ENCODE data around the gene NTN3. TPM values are rescaled to one million over a fixed set of nuclear protein-coding genes. Genes with fewer than 3 reads are reported as not detected.
A peak's percentile ranks its signal among the peaks of the same experiment; 100 is the strongest.

The NTN3 gene
- total and polyA plus RNA-seq, 2 of the 8 experiments (the other 6 are each of a cell fraction or from before 2014, with no cell fraction given), result 0.30 to 0.34 TPM

DNA sequence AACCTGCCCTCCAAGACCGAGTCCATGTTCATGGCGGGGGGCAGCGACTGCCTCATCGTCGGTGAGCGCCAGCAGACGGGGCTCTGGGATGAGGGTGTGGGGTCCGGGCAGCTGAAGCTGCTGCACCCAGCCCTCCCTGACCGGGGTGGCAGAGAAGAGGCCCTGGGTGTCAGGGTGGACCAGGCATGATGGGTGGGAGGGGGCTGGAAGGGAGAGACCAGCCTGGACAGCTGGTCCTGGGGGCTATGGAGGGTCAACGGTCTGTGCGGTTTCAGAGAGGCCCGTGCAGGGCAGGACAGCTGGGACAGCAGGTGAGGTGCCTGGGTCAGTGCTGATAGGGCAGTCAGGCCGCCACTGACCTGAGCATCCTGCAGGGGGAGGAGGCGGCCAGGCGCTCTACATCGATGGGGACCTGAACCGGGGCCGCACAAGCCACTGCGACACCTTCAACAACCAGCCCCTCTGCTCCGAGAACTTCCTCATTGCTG lies 29.4 kb downstream of the NTN3 start:
- no peak for FAIRE-seq
- no peak overlapping the region for H3K14ac ChIP-seq (ENCODE audit: insufficient read length)
- no peak overlapping the region for H2AFZ ChIP-seq (ENCODE audit: low read length)
- no peaks in the 10 kb centered on the region for H3K79me2 ChIP-seq (ENCODE audit: control insufficient read depth in 1 of 2, insufficient read depth in 2 of 2, low read length in 2 of 2)
- H3K27ac ChIP-seq (ENCODE audit: low read depth, low read length), result no peak overlapping the region
- H3K56ac ChIP-seq (replicated peaks; ENCODE audit: insufficient read length, low read depth, low read length), result no peak overlapping the region
- H3K23me2 ChIP-seq (ENCODE audit: low read depth, low read length), result no peaks in the 10 kb centered on the region
- no peak overlapping the region for H2BK5ac ChIP-seq (ENCODE audit: low read depth, low read length)
- no peak for TF ChIP-seq SRF (IDR thresholded peaks at IDR 0.05; ENCODE audit: low read depth, low read length)
- TF ChIP-seq RFX5 (IDR thresholded peaks at IDR 0.05; ENCODE audit: borderline replicate concordance, low read depth, low read length), result no peak
- TF ChIP-seq, protein P1, sequence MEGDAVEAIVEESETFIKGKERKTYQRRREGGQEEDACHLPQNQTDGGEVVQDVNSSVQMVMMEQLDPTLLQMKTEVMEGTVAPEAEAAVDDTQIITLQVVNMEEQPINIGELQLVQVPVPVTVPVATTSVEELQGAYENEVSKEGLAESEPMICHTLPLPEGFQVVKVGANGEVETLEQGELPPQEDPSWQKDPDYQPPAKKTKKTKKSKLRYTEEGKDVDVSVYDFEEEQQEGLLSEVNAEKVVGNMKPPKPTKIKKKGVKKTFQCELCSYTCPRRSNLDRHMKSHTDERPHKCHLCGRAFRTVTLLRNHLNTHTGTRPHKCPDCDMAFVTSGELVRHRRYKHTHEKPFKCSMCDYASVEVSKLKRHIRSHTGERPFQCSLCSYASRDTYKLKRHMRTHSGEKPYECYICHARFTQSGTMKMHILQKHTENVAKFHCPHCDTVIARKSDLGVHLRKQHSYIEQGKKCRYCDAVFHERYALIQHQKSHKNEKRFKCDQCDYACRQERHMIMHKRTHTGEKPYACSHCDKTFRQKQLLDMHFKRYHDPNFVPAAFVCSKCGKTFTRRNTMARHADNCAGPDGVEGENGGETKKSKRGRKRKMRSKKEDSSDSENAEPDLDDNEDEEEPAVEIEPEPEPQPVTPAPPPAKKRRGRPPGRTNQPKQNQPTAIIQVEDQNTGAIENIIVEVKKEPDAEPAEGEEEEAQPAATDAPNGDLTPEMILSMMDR (IDR thresholded peaks at IDR 0.05; ENCODE audit: control extremely low read depth in 1 of 3, insufficient read depth in 1 of 3, low read depth in 1 of 3, low read length in 3 of 3), result peak in 2 of 3 experiments; percentile 30 to 40; a peak in 2 of 4 replicates
- no peak overlapping the region for H2BK120ac ChIP-seq (replicated peaks; ENCODE audit: low read depth, low read length)
- peak overlapping the region; percentile 73 for H4K91ac ChIP-seq (replicated peaks; ENCODE audit: insufficient read length, low read length)
- no peak overlapping the region for H2AK5ac ChIP-seq (ENCODE audit: low read depth, low read length)
- H4K20me1 ChIP-seq (replicated peaks in 1 of 2; ENCODE audit: control insufficient read depth in 1 of 2, insufficient read depth in 2 of 2, low read length in 2 of 2), result peaks cover 2 to 4% of the 10 kb centered on the region in 2 experiments
- no peak overlapping the region for H3K9ac ChIP-seq (replicated peaks in 1 of 4; ENCODE audit: extremely low read depth in 1 of 4, low read depth in 3 of 4, low read length in 3 of 4)
- ChIA-PET CTCF (ENCODE audit: partially characterized antibody) (interaction anchor here (0.6 to 3.3 kb wide), 30 partner anchors 9 to 459 kb away, joined by 3 to 32 read pairs (median 5); partner anchors contain the start of gene TEDC2), POLR2A (ENCODE audit: partially characterized antibody) (interaction anchor here (0.9 to 2.0 kb wide), 14 partner anchors 10 to 346 kb away, joined by 3 to 10 read pairs (median 4); partner anchors contain the start of genes ATP6V0C, CEMP1 and NTN3)
- peak in 1 of 2 experiments; percentile 60 for DNase-seq (ENCODE audit: low read depth in 1 of 2, low spot score in 2 of 2)
- peak overlapping the region; percentile 46; the same call in 1 of the 2 replicates for H4K8ac ChIP-seq (ENCODE audit: extremely low read depth, insufficient read depth, low read length)
- peaks cover 0 to 15% (median 4%) of the 10 kb centered on the region in 4 experiments; a peak in 4 of 8 replicates for H3K36me3 ChIP-seq (ENCODE audit: control insufficient read depth in 2 of 4, insufficient read depth in 4 of 4, low read length in 3 of 4)
- no peak overlapping the region for H3K4me2 ChIP-seq (ENCODE audit: insufficient read depth in 1 of 2, low read depth in 2 of 2, low read length in 2 of 2)
- H3K18ac ChIP-seq (ENCODE audit: extremely low read depth, low read length), result no peak overlapping the region; the same call in 1 of the 2 replicates
- H3K4ac ChIP-seq (replicated peaks; ENCODE audit: insufficient read length, low read depth, low read length), result no peak overlapping the region
- H3K23ac ChIP-seq (ENCODE audit: insufficient read length), result no peak overlapping the region
- H3K79me1 ChIP-seq (ENCODE audit: low read depth, low read length), result no peaks in the 10 kb centered on the region; the same call in 1 of the 2 replicates
- no peaks in the 10 kb centered on the region; a peak in 1 of 7 replicates for H3K27me3 ChIP-seq (replicated peaks in 1 of 4; ENCODE audit: control insufficient read depth in 3 of 4, extremely low read depth in 1 of 4, insufficient read depth in 3 of 4, low read length in 3 of 4)
- no peak overlapping the region for H3K4me3 ChIP-seq (ENCODE audit: extremely low read depth in 1 of 4, insufficient read depth in 2 of 4, low read depth in 3 of 4, low read length in 4 of 4)
- H3K9me3 ChIP-seq (ENCODE audit: insufficient read depth in 2 of 2, low read depth in 1 of 2, low read length in 1 of 2), result no peaks in the 10 kb centered on the region
- no peak overlapping the region for H2BK15ac ChIP-seq (ENCODE audit: low read length)
- H3K4me1 ChIP-seq (replicated peaks in 1 of 4; ENCODE audit: control insufficient read depth in 3 of 4, insufficient read depth in 4 of 4, low read length in 3 of 4), result peaks cover 0 to 16% (median 9%) of the 10 kb centered on the region in 4 experiments; a peak in 6 of 7 replicates
- no peak overlapping the region for H2BK12ac ChIP-seq (ENCODE audit: low read depth, low read length)
- H2BK20ac ChIP-seq (ENCODE audit: low read length), result no peak overlapping the region
- no peak overlapping the region for H4K5ac ChIP-seq (ENCODE audit: insufficient read length, low read depth, low read length)
- 88% methylated on average over 20 of the region's 20 CpGs; no CpG with 5 or more reads in 1 of the 2 experiments for WGBS, 2 experiments (ENCODE audit: extremely low coverage in 1 of 2, insufficient coverage in 1 of 2, insufficient read length in 1 of 2, insufficient replicate concordance in 2 of 2, low coverage in 1 of 2, low lambda C conversion rate in 2 of 2, missing lambda C conversion rate in 1 of 2)
